ENCODE results near the gene MRPL14. TPM values are rescaled to one million over a fixed set of nuclear protein-coding genes. Genes with fewer than 3 reads are reported as not detected.

The MRPL14 gene
- total RNA-seq, 1 donor from 2014 or later = 70.8 TPM

GRCh38 chr6:44067173-44068139 lies 59.8 kb downstream of the MRPL14 start:
- DNase-seq (ENCODE audit: low read depth, low spot score) = peak; percentile 71

DNA sequence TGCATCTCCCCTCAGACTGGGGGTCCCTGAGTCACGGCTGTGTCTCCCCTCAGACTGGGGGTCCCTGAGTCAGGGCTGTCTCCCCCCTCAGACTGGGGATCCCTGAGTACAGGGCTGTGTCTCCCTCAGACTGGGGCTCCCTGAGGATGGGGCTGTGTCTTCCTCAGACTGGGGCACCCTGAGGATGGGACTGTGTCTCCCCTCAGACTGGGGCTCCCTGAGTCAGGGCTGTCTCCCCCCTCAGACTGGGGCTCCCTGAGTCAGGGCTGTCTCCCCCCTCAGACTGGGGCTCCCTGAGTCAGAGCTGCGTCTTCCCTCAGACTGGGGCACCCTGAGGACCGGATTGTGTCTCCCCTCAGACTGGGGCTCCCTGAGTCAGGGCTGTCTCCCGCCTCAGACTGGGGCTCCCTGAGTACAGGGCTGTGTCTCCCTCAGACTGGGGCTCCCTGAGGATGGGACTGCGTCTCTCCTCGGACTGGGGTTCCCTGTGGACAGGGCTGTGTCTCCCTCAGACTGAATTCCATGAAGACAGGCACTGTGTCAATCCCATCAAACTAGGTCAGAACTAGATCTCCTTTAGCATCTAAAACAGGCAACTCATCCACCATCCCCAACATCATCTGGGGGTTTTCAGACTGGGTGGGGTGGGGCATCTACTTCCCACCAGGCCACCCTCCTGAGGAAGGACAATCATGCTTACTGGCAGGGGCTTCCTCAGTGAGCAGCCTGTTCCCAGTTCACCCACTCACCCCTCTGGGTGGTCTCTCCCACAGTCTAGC lies 60.7 kb downstream of the MRPL14 start:
- no peak for DNase-seq (ENCODE audit: low read depth, low spot score)

DNA sequence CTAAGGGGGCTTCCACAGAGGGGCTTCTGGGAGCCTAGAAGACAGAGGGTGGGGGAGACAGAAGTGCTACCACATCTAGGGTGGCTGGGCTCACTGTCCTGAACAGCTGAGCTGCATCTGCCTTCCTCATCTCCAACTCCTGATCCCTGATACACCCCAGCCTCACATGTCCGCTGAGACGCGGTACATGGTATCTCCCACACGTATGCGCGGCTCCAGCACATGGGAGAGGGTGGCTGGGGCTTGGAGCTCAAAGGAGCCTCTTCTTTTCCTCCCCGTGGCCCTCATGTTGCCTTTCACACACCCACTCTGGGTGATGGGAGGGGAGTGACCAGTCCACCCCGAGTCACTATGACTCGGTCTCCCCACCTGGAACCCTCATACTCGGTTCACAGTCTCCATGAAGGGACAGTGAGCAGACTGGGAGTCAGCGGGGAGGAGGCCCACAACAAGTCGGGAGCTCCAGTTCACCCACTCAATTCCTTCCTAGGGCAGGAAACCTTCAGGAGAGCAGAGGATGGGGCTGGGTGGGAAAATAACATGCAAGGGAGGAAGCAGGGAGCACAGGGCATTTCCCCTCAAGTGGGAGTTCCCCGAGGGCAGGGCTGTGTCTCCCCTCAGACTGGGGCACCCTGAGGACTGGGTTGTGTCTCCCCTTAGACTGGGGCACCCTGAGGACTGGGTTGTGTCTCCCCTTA lies 61.7 kb downstream of the MRPL14 start:
- DNase-seq (ENCODE audit: low read depth, low spot score) = no peak

DNA sequence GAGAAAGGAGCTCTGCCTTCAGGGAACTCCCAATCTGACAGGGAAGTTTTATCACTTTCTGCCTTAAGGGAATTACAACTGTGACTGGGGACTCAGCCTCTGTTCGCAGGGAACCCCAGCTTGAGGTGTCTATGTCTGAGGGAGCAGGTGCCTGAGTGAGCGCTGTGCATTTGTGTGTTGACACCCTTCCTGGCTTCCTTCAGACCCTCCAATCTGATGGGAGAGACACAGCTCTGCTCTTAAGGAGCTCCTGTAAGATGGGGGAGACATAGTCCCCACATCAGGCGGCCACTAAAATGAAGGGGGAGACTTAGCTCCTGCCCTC lies 62.3 kb downstream of the MRPL14 start:
- DNase-seq (ENCODE audit: low read depth, low spot score) = no peak

DNA sequence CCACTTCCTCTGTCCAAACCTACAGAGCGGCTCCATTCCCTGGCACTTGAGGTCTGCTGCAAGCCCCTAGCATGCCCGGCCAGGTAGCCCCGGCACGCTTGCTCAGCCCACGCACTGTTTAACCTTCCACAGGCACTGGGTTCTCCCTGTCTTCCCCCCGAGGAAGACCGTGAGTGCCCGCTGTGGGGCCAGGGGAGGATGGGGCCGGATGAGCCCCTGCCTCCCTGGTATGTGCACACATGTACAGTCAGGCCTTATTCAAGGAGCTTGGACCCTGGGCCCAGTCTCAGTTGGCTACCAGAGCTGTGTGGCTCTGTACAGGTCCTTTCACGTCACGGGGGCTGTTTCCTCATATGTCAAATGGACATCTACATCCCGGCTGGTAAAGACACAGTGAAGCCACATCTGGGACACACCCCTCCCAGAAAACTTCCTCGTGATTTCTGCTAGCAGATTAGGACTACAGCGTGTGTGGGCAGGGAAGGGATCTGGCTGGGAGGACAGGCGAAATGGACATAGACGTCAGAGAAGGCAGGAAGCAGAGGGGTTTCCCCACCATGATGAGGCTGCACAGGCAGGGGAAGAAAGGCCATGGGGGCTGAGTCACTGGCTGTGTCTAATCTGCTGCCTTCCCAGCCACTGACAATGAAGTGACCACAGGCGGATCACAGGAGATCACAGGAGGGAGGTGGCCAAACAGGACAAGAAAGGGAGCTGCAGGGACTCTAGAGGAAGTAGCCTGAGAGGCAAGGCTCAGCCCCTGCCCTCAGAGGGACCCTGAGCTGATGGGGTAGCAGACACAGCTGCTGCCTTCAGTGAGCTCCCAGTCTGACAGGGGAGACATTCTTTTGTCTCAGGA lies 62.9 kb downstream of the MRPL14 start:
- peak; percentile 80 for DNase-seq (ENCODE audit: low read depth, low spot score)

DNA sequence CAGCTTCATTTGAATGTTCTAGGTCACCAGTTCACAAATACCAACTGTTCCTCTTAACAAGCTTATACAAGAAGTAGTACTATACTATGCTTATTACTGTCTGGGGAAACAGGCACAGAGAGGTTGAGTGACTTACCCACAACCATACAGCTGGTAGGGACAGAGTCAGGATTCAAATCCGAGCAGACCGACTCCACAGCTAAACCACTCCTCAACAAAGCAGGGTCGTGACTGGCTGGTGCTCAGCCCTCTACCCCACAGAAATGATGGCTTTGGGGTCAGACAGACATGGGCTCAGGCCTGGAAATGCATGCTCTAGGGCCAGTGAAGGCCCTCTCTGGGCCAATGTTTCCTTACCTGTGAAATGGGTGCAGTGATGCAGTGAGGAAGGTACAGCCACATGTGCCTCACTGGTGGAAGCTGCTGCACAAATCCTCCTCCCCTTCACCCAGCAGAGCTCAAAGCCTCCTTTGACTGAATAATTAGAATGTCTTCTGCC lies 63.6 kb downstream of the MRPL14 start:
- no peak for DNase-seq (ENCODE audit: low read depth, low spot score)

Other genes with a start within 250 kb of the MRPL14 start
- gene TMEM63B, start 102 bp upstream of the MRPL14 start, total RNA-seq = 14.0 and 21.8 TPM in 2 replicates
- gene CAPN11, start 31.4 kb upstream of the MRPL14 start, total RNA-seq = 0.67 and 2.7 TPM in 2 replicates
- gene MYMX, start 89.5 kb upstream of the MRPL14 start, total RNA-seq = 0.13 TPM in 1 of 2 replicates, not detected in the other
- 72.0 and 88.4 TPM in 2 replicates for gene SLC29A1, start 96.1 kb upstream of the MRPL14 start, total RNA-seq
- 779 and 1,245 TPM in 2 replicates for gene HSP90AB1, start 119.6 kb upstream of the MRPL14 start, total RNA-seq
- gene SLC35B2, start 130.1 kb upstream of the MRPL14 start, total RNA-seq = 43.8 and 57.0 TPM in 2 replicates
- 9.6 and 14.0 TPM in 2 replicates for gene NFKBIE, start 138.1 kb upstream of the MRPL14 start, total RNA-seq
- 0.07 and 0.11 TPM in 2 replicates for gene TMEM151B, start 143.0 kb upstream of the MRPL14 start, total RNA-seq
- gene AARS2, start 185.9 kb upstream of the MRPL14 start, total RNA-seq = 17.3 and 27.0 TPM in 2 replicates
- gene SPATS1, start 215.2 kb upstream of the MRPL14 start, total RNA-seq = not detected in 2 replicates